ENCODE measurements around the gene ZNF169. TPM values are rescaled to one million over a fixed set of nuclear protein-coding genes. Genes with fewer than 3 reads are reported as not detected.
"Not testable (repeated sequence)": the region's sequence is repeated elsewhere in the genome, so short reads cannot be mapped to it uniquely, and the experiment has no call there.

The ZNF169 gene
- total and polyA plus RNA-seq, 2 of the 8 experiments (the other 6 are each of a cell fraction or from before 2014, with no cell fraction given): 7.0 to 9.0 TPM

- no peak for TF ChIP-seq JUN (IDR thresholded peaks at IDR 0.05; ENCODE audit: low read depth, low read length)
- no peak for TF ChIP-seq POLR2AphosphoS5 (IDR thresholded peaks at IDR 0.05; ENCODE audit: low read depth, low read length)
- TF ChIP-seq FOSL1 (IDR thresholded peaks at IDR 0.05; ENCODE audit: insufficient read depth, low read depth, low read length): no peak
- TF ChIP-seq SRF (IDR thresholded peaks at IDR 0.05; ENCODE audit: low read depth, low read length): no peak
- TF ChIP-seq E2F6 (IDR thresholded peaks at IDR 0.05): no peak
Observed at GRCh38 chr9:94232428-94232827, 26.7 kb upstream of the ZNF169 start (continued).

- H3K4me2 ChIP-seq (ENCODE audit: insufficient read depth in 1 of 2, low read depth in 2 of 2, low read length in 2 of 2); H4K8ac ChIP-seq (ENCODE audit: extremely low read depth, insufficient read depth, low read length); H2BK12ac ChIP-seq (ENCODE audit: low read depth, low read length); DNase-seq (ENCODE audit: low read depth in 1 of 2, low spot score in 2 of 2); FAIRE-seq; H3K4ac ChIP-seq (replicated peaks; ENCODE audit: insufficient read length, low read depth, low read length); H2AFZ ChIP-seq (ENCODE audit: low read length); H3K18ac ChIP-seq (ENCODE audit: extremely low read depth, low read length); H3K4me1 ChIP-seq (replicated peaks in 1 of 4; ENCODE audit: control insufficient read depth in 3 of 4, insufficient read depth in 4 of 4, low read length in 3 of 4); H3K36me3 ChIP-seq (ENCODE audit: control insufficient read depth in 2 of 4, insufficient read depth in 4 of 4, low read length in 3 of 4); H3K79me2 ChIP-seq (ENCODE audit: control insufficient read depth in 1 of 2, insufficient read depth in 2 of 2, low read length in 2 of 2); H2AK5ac ChIP-seq (ENCODE audit: low read depth, low read length); H3K23me2 ChIP-seq (ENCODE audit: low read depth, low read length); CTCF ChIA-PET (ENCODE audit: partially characterized antibody); H3K4me3 ChIP-seq (ENCODE audit: extremely low read depth in 1 of 4, insufficient read depth in 2 of 4, low read depth in 3 of 4, low read length in 4 of 4); POLR2A ChIA-PET (ENCODE audit: partially characterized antibody); H2BK15ac ChIP-seq (ENCODE audit: low read length); H4K5ac ChIP-seq (ENCODE audit: insufficient read length, low read depth, low read length); H3K27me3 ChIP-seq (replicated peaks in 1 of 4; ENCODE audit: control insufficient read depth in 3 of 4, extremely low read depth in 1 of 4, insufficient read depth in 3 of 4, low read length in 3 of 4); H3K9ac ChIP-seq (replicated peaks in 1 of 4; ENCODE audit: extremely low read depth in 1 of 4, low read depth in 3 of 4, low read length in 3 of 4); H2BK120ac ChIP-seq (replicated peaks; ENCODE audit: low read depth, low read length); H3K56ac ChIP-seq (replicated peaks; ENCODE audit: insufficient read length, low read depth, low read length); H3K79me1 ChIP-seq (ENCODE audit: low read depth, low read length); H4K20me1 ChIP-seq (replicated peaks in 1 of 2; ENCODE audit: control insufficient read depth in 1 of 2, insufficient read depth in 2 of 2, low read length in 2 of 2); H3K14ac ChIP-seq (ENCODE audit: insufficient read length); H3K9me3 ChIP-seq (ENCODE audit: insufficient read depth in 2 of 2, low read depth in 1 of 2, low read length in 1 of 2); H2BK5ac ChIP-seq (ENCODE audit: low read depth, low read length); H2BK20ac ChIP-seq (ENCODE audit: low read length); H3K23ac ChIP-seq (ENCODE audit: insufficient read length); H4K91ac ChIP-seq (replicated peaks; ENCODE audit: insufficient read length, low read length); H3K27ac ChIP-seq (ENCODE audit: low read depth, low read length): not testable (repeated sequence)
- WGBS, 2 experiments (ENCODE audit: extremely low coverage in 1 of 2, insufficient coverage in 1 of 2, insufficient read length in 1 of 2, insufficient replicate concordance in 2 of 2, low coverage in 1 of 2, low lambda C conversion rate in 2 of 2, missing lambda C conversion rate in 1 of 2): 82% methylated on average over 4 of the region's 4 CpGs; no CpG with 5 or more reads in 1 of the 2 experiments
Observed at GRCh38 chr9:94241098-94241497, 18.0 kb upstream of the ZNF169 start.

Data from H1 (cell line).